ENCODE results near the gene MUC13.

Gene MUC13

DNA sequence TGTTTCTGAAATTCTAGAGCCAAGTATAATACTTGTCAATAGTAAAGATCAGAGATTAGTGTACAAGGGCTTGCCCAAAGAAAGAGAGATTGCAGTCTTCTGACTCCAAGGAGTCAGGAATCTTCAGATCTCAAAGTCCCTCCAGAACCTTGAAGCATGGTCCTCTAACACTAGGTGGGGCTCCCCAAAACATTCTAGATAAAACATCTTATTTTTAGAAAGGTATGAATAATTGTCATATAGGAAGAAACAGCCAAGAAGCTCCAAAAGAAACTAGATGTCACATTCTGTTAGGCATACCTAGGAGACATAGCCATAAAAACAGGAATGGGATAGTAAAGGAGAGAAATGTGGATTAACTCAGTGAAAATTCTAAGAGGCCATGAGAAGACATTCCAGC is 10.7 kb downstream of the MUC13 start:
- no peaks in the 10 kb centered on the region for H3K4me1 ChIP-seq (ENCODE audit: control insufficient read depth, low read depth, low read length)
- H3K4me3 ChIP-seq (ENCODE audit: low read length), result no peak overlapping the region
- no peaks in the 10 kb centered on the region for H3K36me3 ChIP-seq (ENCODE audit: control insufficient read depth, low read depth, low read length)
- H3K27me3 ChIP-seq (ENCODE audit: control insufficient read depth, insufficient read depth, low read length), result no peaks in the 10 kb centered on the region
- H3K9ac ChIP-seq (ENCODE audit: low read length), result no peak overlapping the region
- H3K27ac ChIP-seq (ENCODE audit: low read length), result no peak overlapping the region
- no peaks in the 10 kb centered on the region for H3K9me3 ChIP-seq (ENCODE audit: control insufficient read depth, low read depth, low read length)

- Histone ChIP-seq H3K36me3 (ENCODE audit: control insufficient read depth, low read depth, low read length) (no peaks in the 10 kb centered on the region), H3K9ac (ENCODE audit: low read length) (no peak overlapping the region), H3K27me3 (ENCODE audit: control insufficient read depth, insufficient read depth, low read length) (no peaks in the 10 kb centered on the region), H3K4me3 (ENCODE audit: low read length) (no peak overlapping the region), H3K9me3 (ENCODE audit: control insufficient read depth, low read depth, low read length) (no peaks in the 10 kb centered on the region), H3K4me1 (ENCODE audit: control insufficient read depth, low read depth, low read length) (no peaks in the 10 kb centered on the region), H3K27ac (ENCODE audit: low read length) (no peak overlapping the region)
Measured at GRCh38 chr3:124920718-124921117, 13.8 kb downstream of the MUC13 start.

DNA sequence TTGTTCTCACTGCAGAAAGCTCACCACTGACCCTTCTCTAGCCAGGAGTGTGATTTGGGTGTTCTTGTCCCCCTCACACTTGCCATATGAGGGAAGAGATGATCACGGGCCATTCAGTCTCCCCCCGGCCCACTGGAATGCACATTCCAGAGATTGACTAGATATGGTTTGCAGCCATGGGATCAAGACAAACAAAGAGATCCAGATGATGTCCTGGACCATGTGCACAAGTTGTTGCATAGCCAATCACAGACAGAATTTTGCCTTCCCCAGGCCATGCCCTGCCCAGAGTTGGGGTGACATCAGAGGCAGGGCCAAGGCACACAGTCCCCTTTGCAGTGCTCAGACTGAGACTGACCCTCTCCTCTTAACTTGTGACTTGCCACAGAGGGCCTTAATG is 14.8 kb downstream of the MUC13 start:
- Histone ChIP-seq H3K36me3 (ENCODE audit: control insufficient read depth, low read depth, low read length) (no peaks in the 10 kb centered on the region), H3K27ac (ENCODE audit: low read length) (no peak overlapping the region), H3K4me3 (ENCODE audit: low read length) (no peak overlapping the region), H3K4me1 (ENCODE audit: control insufficient read depth, low read depth, low read length) (no peaks in the 10 kb centered on the region), H3K9me3 (ENCODE audit: control insufficient read depth, low read depth, low read length) (no peaks in the 10 kb centered on the region), H3K27me3 (ENCODE audit: control insufficient read depth, insufficient read depth, low read length) (no peaks in the 10 kb centered on the region), H3K9ac (ENCODE audit: low read length) (no peak overlapping the region)

GRCh38 chr3:124918524-124918923 is 16.0 kb downstream of the MUC13 start:
- no peaks in the 10 kb centered on the region for H3K4me1 ChIP-seq (ENCODE audit: control insufficient read depth, low read depth, low read length)
- H3K27me3 ChIP-seq (ENCODE audit: control insufficient read depth, insufficient read depth, low read length), result no peaks in the 10 kb centered on the region
- H3K36me3 ChIP-seq (ENCODE audit: control insufficient read depth, low read depth, low read length), result no peaks in the 10 kb centered on the region
- H3K9ac ChIP-seq (ENCODE audit: low read length), result no peak overlapping the region
- no peak overlapping the region for H3K27ac ChIP-seq (ENCODE audit: low read length)
- H3K4me3 ChIP-seq (ENCODE audit: low read length), result no peak overlapping the region
- no peaks in the 10 kb centered on the region for H3K9me3 ChIP-seq (ENCODE audit: control insufficient read depth, low read depth, low read length)

DNA sequence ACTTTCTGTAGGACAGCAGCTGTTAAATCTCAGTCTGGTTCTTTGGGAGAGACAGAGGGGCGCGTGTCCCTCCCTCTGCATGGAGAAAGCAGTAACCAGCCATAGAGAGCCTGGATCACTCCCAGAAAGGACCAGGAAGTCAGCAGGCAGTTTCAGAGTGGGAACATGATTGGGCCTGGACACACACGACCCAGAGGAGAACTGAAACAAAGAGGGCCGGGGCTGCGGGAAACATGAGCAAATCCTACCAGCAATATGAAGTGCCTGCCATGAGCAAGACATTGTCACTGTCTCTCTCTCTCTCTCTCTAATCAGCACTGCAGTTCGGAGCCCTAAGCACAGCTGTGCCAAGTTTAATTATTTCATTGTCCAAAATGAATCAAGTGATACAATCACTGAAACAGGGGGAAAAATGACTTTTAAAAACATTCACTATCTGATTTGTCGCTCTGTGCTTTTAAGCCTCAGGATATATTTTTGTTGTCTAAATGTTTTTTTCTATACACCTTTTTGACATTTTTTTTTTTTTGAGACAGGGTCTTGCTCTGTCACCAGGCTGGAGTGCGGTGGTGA is 17.6 kb downstream of the MUC13 start:
- no peak overlapping the region for H3K27ac ChIP-seq (ENCODE audit: low read length)
- no peak overlapping the region for H3K9ac ChIP-seq (ENCODE audit: low read length)
- H3K27me3 ChIP-seq (ENCODE audit: control insufficient read depth, insufficient read depth, low read length), result no peaks in the 10 kb centered on the region
- H3K9me3 ChIP-seq (ENCODE audit: control insufficient read depth, low read depth, low read length), result no peaks in the 10 kb centered on the region
- H3K36me3 ChIP-seq (ENCODE audit: control insufficient read depth, low read depth, low read length), result no peaks in the 10 kb centered on the region
- no peaks in the 10 kb centered on the region for H3K4me1 ChIP-seq (ENCODE audit: control insufficient read depth, low read depth, low read length)
- H3K4me3 ChIP-seq (ENCODE audit: low read length), result no peak overlapping the region

DNA sequence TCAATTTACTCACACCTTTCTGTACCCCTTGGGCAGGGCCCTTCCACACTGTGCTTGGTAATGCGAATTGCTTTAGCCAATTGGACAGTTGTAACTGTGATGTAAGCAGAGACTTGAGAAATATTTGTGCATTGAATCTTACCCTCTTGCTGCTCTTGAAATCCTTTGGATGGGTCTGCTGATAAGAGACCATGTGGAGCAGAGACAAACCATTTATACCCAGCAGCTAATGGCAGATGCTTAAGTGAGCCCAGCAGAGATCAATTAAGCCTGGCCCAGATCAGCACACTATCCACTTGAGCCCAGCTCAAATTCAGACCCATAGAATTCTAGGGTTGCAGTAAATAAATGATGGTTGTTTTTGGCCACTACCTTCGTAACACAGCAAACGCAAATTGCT is 19.3 kb downstream of the MUC13 start:
- no peak overlapping the region for H3K9ac ChIP-seq (ENCODE audit: low read length)
- no peaks in the 10 kb centered on the region for H3K4me1 ChIP-seq (ENCODE audit: control insufficient read depth, low read depth, low read length)
- H3K27me3 ChIP-seq (ENCODE audit: control insufficient read depth, insufficient read depth, low read length), result no peaks in the 10 kb centered on the region
- no peaks in the 10 kb centered on the region for H3K36me3 ChIP-seq (ENCODE audit: control insufficient read depth, low read depth, low read length)
- H3K27ac ChIP-seq (ENCODE audit: low read length), result no peak overlapping the region
- no peaks in the 10 kb centered on the region for H3K9me3 ChIP-seq (ENCODE audit: control insufficient read depth, low read depth, low read length)
- no peak overlapping the region for H3K4me3 ChIP-seq (ENCODE audit: low read length)

GRCh38 chr3:124907957-124908356 is 26.6 kb downstream of the MUC13 start:
- no peak overlapping the region for H3K4me3 ChIP-seq (ENCODE audit: low read length)
- no peaks in the 10 kb centered on the region for H3K36me3 ChIP-seq (ENCODE audit: control insufficient read depth, low read depth, low read length)
- no peak overlapping the region for H3K9ac ChIP-seq (ENCODE audit: low read length)

GRCh38 chr3:124904835-124905492 is 29.6 kb downstream of the MUC13 start:
- no peaks in the 10 kb centered on the region for H3K9me3 ChIP-seq (ENCODE audit: control insufficient read depth, low read depth, low read length)
- H3K9ac ChIP-seq (ENCODE audit: low read length), result no peak overlapping the region
- no peaks in the 10 kb centered on the region for H3K36me3 ChIP-seq (ENCODE audit: control insufficient read depth, low read depth, low read length)
- no peak overlapping the region for H3K4me3 ChIP-seq (ENCODE audit: low read length)
- H3K27me3 ChIP-seq (ENCODE audit: control insufficient read depth, insufficient read depth, low read length), result no peaks in the 10 kb centered on the region
- no peaks in the 10 kb centered on the region for H3K4me1 ChIP-seq (ENCODE audit: control insufficient read depth, low read depth, low read length)
- no peak overlapping the region for H3K27ac ChIP-seq (ENCODE audit: low read length)

More at GRCh38 chr3:124907957-124908356, 26.6 kb downstream of the MUC13 start:
- Histone ChIP-seq H3K27ac (ENCODE audit: low read length) (no peak overlapping the region), H3K27me3 (ENCODE audit: control insufficient read depth, insufficient read depth, low read length) (no peaks in the 10 kb centered on the region), H3K4me1 (ENCODE audit: control insufficient read depth, low read depth, low read length) (no peaks in the 10 kb centered on the region), H3K9me3 (ENCODE audit: control insufficient read depth, low read depth, low read length) (no peaks in the 10 kb centered on the region)

- H3K4me1 ChIP-seq (ENCODE audit: control insufficient read depth, low read depth, low read length), result no peaks in the 10 kb centered on the region
- no peak overlapping the region for H3K27ac ChIP-seq (ENCODE audit: low read length)
- no peak overlapping the region for H3K4me3 ChIP-seq (ENCODE audit: low read length)
- H3K9ac ChIP-seq (ENCODE audit: low read length), result no peak overlapping the region
- no peaks in the 10 kb centered on the region for H3K36me3 ChIP-seq (ENCODE audit: control insufficient read depth, low read depth, low read length)
- no peaks in the 10 kb centered on the region for H3K27me3 ChIP-seq (ENCODE audit: control insufficient read depth, insufficient read depth, low read length)
- H3K9me3 ChIP-seq (ENCODE audit: control insufficient read depth, low read depth, low read length), result no peaks in the 10 kb centered on the region
Measured at GRCh38 chr3:124903896-124904834, 30.4 kb downstream of the MUC13 start.

- Histone ChIP-seq H3K4me3 (ENCODE audit: low read length) (no peak overlapping the region), H3K27me3 (ENCODE audit: control insufficient read depth, insufficient read depth, low read length) (no peaks in the 10 kb centered on the region), H3K4me1 (ENCODE audit: control insufficient read depth, low read depth, low read length) (no peaks in the 10 kb centered on the region), H3K27ac (ENCODE audit: low read length) (no peak overlapping the region), H3K9ac (ENCODE audit: low read length) (no peak overlapping the region), H3K36me3 (ENCODE audit: control insufficient read depth, low read depth, low read length) (no peaks in the 10 kb centered on the region), H3K9me3 (ENCODE audit: control insufficient read depth, low read depth, low read length) (no peaks in the 10 kb centered on the region)
Measured at GRCh38 chr3:124896824-124897526, 37.6 kb downstream of the MUC13 start.

DNA sequence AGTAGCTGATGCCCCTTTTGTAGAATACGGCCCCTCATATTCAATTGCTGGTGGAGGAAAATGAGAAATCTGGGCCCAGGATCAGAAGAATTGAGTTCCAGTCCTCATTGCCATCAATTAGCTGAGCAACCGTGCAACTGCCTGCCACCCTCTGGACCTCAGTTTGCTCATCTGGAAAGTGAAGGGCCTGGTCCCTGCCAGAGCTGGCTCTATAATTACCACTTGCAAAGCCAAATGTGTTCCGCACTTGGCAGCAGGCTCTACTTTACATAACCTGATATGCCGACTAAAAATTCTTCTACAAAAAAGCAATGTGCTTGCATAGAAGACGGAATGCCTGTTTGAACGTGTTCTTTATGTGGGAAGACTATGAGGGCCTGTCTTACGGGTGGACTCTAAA is 38.8 kb downstream of the MUC13 start:
- Histone ChIP-seq H3K27me3 (ENCODE audit: control insufficient read depth, insufficient read depth, low read length) (no peaks in the 10 kb centered on the region), H3K4me3 (ENCODE audit: low read length) (no peak overlapping the region), H3K36me3 (ENCODE audit: control insufficient read depth, low read depth, low read length) (no peaks in the 10 kb centered on the region), H3K27ac (ENCODE audit: low read length) (no peak overlapping the region), H3K9ac (ENCODE audit: low read length) (no peak overlapping the region), H3K4me1 (ENCODE audit: control insufficient read depth, low read depth, low read length) (peaks cover 4% of the 10 kb centered on the region), H3K9me3 (ENCODE audit: control insufficient read depth, low read depth, low read length) (no peaks in the 10 kb centered on the region)

Measured in iPS-18a (cell line).